HCT116 (cell line): ENCODE results near the gene RANBP17. TPM values are rescaled to one million over a fixed set of nuclear protein-coding genes. Genes with fewer than 3 reads are reported as not detected.
"Not testable (repeated sequence)": the region's sequence is repeated elsewhere in the genome, so short reads cannot be mapped to it uniquely, and the experiment has no call there.

Source experiments
- ATAC-seq: fragments of 200-7000 bp; cut with Tn5 transposase; 2 replicates; pipeline ENCODE4 v1.9.1; 2020; ENCODE audit warnings: mild to moderate bottlenecking, moderate library complexity
- BruUV-seq: library from RNA; stranded (reverse); fragments of 400-500 nt; replicated peaks from 2 replicates; lab custom pipeline; 2021; lab: Mats Ljungman, UMichigan
- CTCF ChIA-PET: fragments of 300-600 bp; sonication (Branson Sonifier 250); formaldehyde crosslinking; loops from one replicate; lab custom pipeline; 2021; ENCODE audit warnings: antibody characterized with exemption; lab: Charles Lee
- POLR2A ChIA-PET: fragments of 300-600, 350-600 bp; sonication (Branson Sonifier 250); formaldehyde crosslinking; loops from one replicate; lab custom pipeline; 2021; ENCODE audit warnings: antibody characterized with exemption; lab: Charles Lee
- RAD21 ChIA-PET, 2 experiments: fragments of 300-600 bp; sonication (Branson Sonifier 250); formaldehyde crosslinking; loops; one replicate each; lab custom pipeline; 2023; ENCODE audit warnings: low total read pairs in 2 of 2; ENCODE audit not compliant: uncharacterized antibody in 2 of 2, unreplicated experiment in 2 of 2, low non-redundant PET in 1 of 2; lab: Charles Lee
- DNase-seq: peaks from one replicate; pipeline ENCODE4 v3.0.0-alpha.2; 2010; ENCODE audit warnings: low read depth, low spot score
- H2AFZ ChIP-seq: fragments of 200-600 bp; shearing (Covaris generic), sonication (generic); 2 replicates; pipeline ENCODE4 v1.6.1; 2017; ENCODE audit warnings: low read depth, mixed run types, mixed read lengths, antibody characterized with exemption, low read length; ENCODE audit not compliant: poor library complexity, severe bottlenecking
- H3K27ac ChIP-seq: 2 replicates; pipeline ENCODE4 v1.5.1; 2012; ENCODE audit warnings: low read depth, low read length
- H3K27me3 ChIP-seq: fragments of 200-600 bp; sonication (generic); 2 replicates; pipeline ENCODE4 v1.6.1; 2016; ENCODE audit warnings: mixed run types, low read length, mixed read lengths; ENCODE audit not compliant: insufficient read depth
- H3K36me3 ChIP-seq, 2 experiments: fragments of 200-500 bp in 1 of 2; fragments of 200-600 bp in 1 of 2; sonication (Bioruptor generic) in 1 of 2; sonication (generic) in 1 of 2; 2 replicates each; pipeline versions ENCODE4 v1.5.1 to v1.6.1; 2014 to 2016; ENCODE audit warnings: low read length in 2 of 2, inconsistent platforms in 1 of 2, mixed read lengths in 1 of 2, mixed run types in 1 of 2; ENCODE audit not compliant: insufficient read depth in 2 of 2, control insufficient read depth in 1 of 2
- H3K4me1 ChIP-seq, 2 experiments: fragments of 200-600 bp in 1 of 2; sonication (generic) in 1 of 2; 2 replicates each; pipeline versions ENCODE4 v1.5.1 to v1.6.1; 2012 to 2017; ENCODE audit warnings: low read length in 2 of 2, inconsistent platforms in 1 of 2, mild to moderate bottlenecking in 1 of 2, mixed read lengths in 1 of 2, mixed run types in 1 of 2, moderate library complexity in 1 of 2; ENCODE audit not compliant: insufficient read depth in 2 of 2, control insufficient read depth in 1 of 2
- H3K4me2 ChIP-seq: fragments of 200-600 bp; sonication (generic); 2 replicates; pipeline ENCODE4 v1.6.1; 2017; ENCODE audit warnings: mixed run types, low read length, mixed read lengths
- H3K4me3 ChIP-seq, 2 experiments: fragments of 200-600 bp in 1 of 2; sonication (generic) in 1 of 2; replicated peaks in 1 of 2; 2 replicates each; pipeline ENCODE4 v1.5.1; 2011 to 2016; ENCODE audit warnings: low read length in 2 of 2, control low read depth in 1 of 2, low read depth in 1 of 2, mild to moderate bottlenecking in 1 of 2, mixed read lengths in 1 of 2, mixed run types in 1 of 2
- H3K79me2 ChIP-seq: fragments of 200-600 bp; sonication (generic); 2 replicates; pipeline ENCODE4 v1.6.1; 2017; ENCODE audit warnings: mild to moderate bottlenecking, mixed run types, low read length, moderate library complexity, mixed read lengths; ENCODE audit not compliant: insufficient read depth
- H3K9ac ChIP-seq: fragments of 200-600 bp; sonication (generic); 2 replicates; pipeline ENCODE4 v1.6.1; 2016; ENCODE audit warnings: low read length, mixed read lengths
- H3K9me2 ChIP-seq: fragments of 200-600 bp; sonication (generic), shearing (Covaris generic); 2 replicates; pipeline ENCODE4 v1.6.1; 2017; ENCODE audit warnings: mixed run types, mild to moderate bottlenecking, moderate library complexity; ENCODE audit not compliant: insufficient read depth
- H3K9me3 ChIP-seq, 2 experiments: fragments of 200-500 bp in 1 of 2; fragments of 200-600 bp in 1 of 2; sonication (Bioruptor generic) in 1 of 2; sonication (generic) in 1 of 2; 2 replicates each; pipeline ENCODE4 v1.6.1; 2014 to 2017; ENCODE audit warnings: low read length in 2 of 2, mixed read lengths in 2 of 2, inconsistent platforms in 1 of 2, low read depth in 1 of 2, mild to moderate bottlenecking in 1 of 2, mixed run types in 1 of 2, moderate library complexity in 1 of 2; ENCODE audit not compliant: control insufficient read depth in 1 of 2, insufficient read depth in 1 of 2
- H4K20me1 ChIP-seq: fragments of 200-600 bp; sonication (generic), shearing (Covaris generic); 2 replicates; pipeline ENCODE4 v1.6.1; 2017; ENCODE audit warnings: mixed run types, mild to moderate bottlenecking, moderate library complexity; ENCODE audit not compliant: insufficient read depth
- ELF1 ChIP-seq: IDR thresholded peaks from 2 replicates; pipeline ENCODE4 v1.6.1; 2012; ENCODE audit warnings: low read depth, borderline replicate concordance
- EZH2 ChIP-seq: fragments of 200-600 bp; sonication (generic); IDR thresholded peaks from 2 replicates; pipeline ENCODE4 v1.6.1; 2017; ENCODE audit warnings: antibody characterized with exemption, mixed run types
- SRF ChIP-seq: IDR thresholded peaks from 2 replicates; pipeline ENCODE4 v1.6.1; 2012; ENCODE audit warnings: low read depth
- TCF7L2 ChIP-seq: IDR thresholded peaks from 2 replicates; pipeline ENCODE4 v1.7.0; 2011; ENCODE audit warnings: borderline replicate concordance, inconsistent platforms; ENCODE audit not compliant: insufficient read depth, insufficient read length; ENCODE audit errors: extremely low read depth
- YY1 ChIP-seq: IDR thresholded peaks from 2 replicates; pipeline ENCODE4 v1.6.1; 2011; ENCODE audit warnings: low read length, low read depth, moderate library complexity, mild to moderate bottlenecking; ENCODE audit not compliant: insufficient replicate concordance; ENCODE audit errors: extremely low read depth
- ZFX ChIP-seq: fragments of 450-650 bp; IDR thresholded peaks from 2 replicates; pipeline ENCODE4 v1.6.1; 2017
- ZNF274 ChIP-seq: fragments of 200-500 bp; sonication (Bioruptor generic); IDR thresholded peaks from 2 replicates; pipeline ENCODE4 v1.6.1; 2014; ENCODE audit warnings: mild to moderate bottlenecking, low read depth, low read length, inconsistent platforms
- intact Hi-C: fragments of 100-400 bp; cut with micrococcal nuclease; formaldehyde crosslinking; loops from 2 replicates; pipeline ENCODE4 v1.10.0; 2022
- total RNA-seq: library from RNA; stranded (reverse); gene quantifications from one replicate; pipeline ENCODE4 v1.2.1, GENCODE V29; 2021; ENCODE audit not compliant: unreplicated experiment

Gene RANBP17
- total RNA-seq, 1 experiment from 2014 or later = 18.2 TPM

- Histone ChIP-seq H3K9me3 (no peaks in the 10 kb centered on the region), H3K9ac (no peak overlapping the region), H4K20me1 (no peaks in the 10 kb centered on the region), H3K4me3 (no peak overlapping the region), H3K36me3 (no peaks in the 10 kb centered on the region), H3K4me2 (no peak overlapping the region), H3K9me2 (no peaks in the 10 kb centered on the region), H2AFZ (no peak overlapping the region), H3K27me3 (no peaks in the 10 kb centered on the region), H3K79me2 (no peaks in the 10 kb centered on the region), H3K27ac (no peak overlapping the region), H3K4me1 (no peaks in the 10 kb centered on the region)
- RAD21 ChIA-PET = no interaction called here
- intact Hi-C loops = no loop called here
- CTCF ChIA-PET = no interaction called here
- DNase-seq (no peak), ATAC-seq (no peak)
- POLR2A ChIA-PET = no interaction called here
- BruUV-seq = no TSS peak
- no peak for TF ChIP-seq EZH2
- TF ChIP-seq ZFX = no peak
- TF ChIP-seq YY1 = no peak
- TF ChIP-seq TCF7L2 = no peak
- TF ChIP-seq ZNF274 = no peak
- no peak for TF ChIP-seq ELF1
- no peak for TF ChIP-seq SRF
These were observed 58.4 kb downstream of the RANBP17 start for GRCh38 chr5:170920196-170920595.

DNA sequence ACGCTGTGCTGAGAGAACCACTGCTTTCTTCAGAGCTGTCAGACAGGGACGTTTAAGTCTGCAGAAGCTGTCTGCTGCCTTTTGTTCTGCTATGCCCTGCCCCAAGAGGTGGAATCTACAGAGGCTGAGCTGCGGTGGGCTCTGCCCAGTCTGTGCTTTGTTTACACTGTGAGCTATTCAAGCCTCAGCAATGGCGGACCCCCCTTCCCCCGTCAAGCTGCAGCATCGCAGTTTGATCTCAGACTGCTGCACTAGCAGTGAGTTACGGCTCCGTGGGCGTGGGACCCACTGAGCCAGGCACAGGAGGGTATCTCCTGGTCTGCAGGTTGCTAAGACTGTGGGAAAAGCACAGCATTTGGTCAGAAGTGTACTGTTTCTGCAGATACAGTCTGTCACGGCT lies 60.5 kb downstream of the RANBP17 start:
- H3K9me2 ChIP-seq, H3K79me2 ChIP-seq, RAD21 ChIA-PET, ATAC-seq, H3K9ac ChIP-seq, H3K9me3 ChIP-seq, H2AFZ ChIP-seq, intact Hi-C loops, H3K36me3 ChIP-seq, DNase-seq, H3K27ac ChIP-seq, POLR2A ChIA-PET, BruUV-seq, H3K4me2 ChIP-seq, H3K4me1 ChIP-seq, H4K20me1 ChIP-seq, H3K27me3 ChIP-seq, H3K4me3 ChIP-seq, CTCF ChIA-PET: not testable (repeated sequence)
